ENCODE data around the gene CCDC77.

GRCh38 chr12:484096-484495 is 82.7 kb downstream of the CCDC77 start:
- no peak for TF ChIP-seq CTCF (IDR thresholded peaks at IDR 0.05; ENCODE audit: low read depth, low read length)
- TF ChIP-seq EZH2phosphoT487 (IDR thresholded peaks at IDR 0.05; ENCODE audit: low read depth) = no peak

All from OCI-LY3 (cell line).